A549 (cell line): Measurements from ENCODE around the gene PEX11B. TPM values are rescaled to one million over a fixed set of nuclear protein-coding genes. Genes with fewer than 3 reads are reported as not detected.

Experiments used
- ATAC-seq, 2 experiments: fragments of 200-7000 bp in 1 of 2; fragments of >200 bp in 1 of 2; cut with Nextera tagmentation in 1 of 2; cut with Tn5 transposase in 1 of 2; 3 replicates each; pipeline versions ENCODE4 v1.8.0 to v1.9.1; 2018 to 2020; ENCODE audit warnings: mild to moderate bottlenecking in 1 of 2, moderate library complexity in 1 of 2
- CTCF ChIA-PET: fragments of 300-600 bp; sonication (Branson Sonifier 250); formaldehyde crosslinking; extraction: SDS; loops from one replicate; lab custom pipeline; 2021; ENCODE audit warnings: antibody characterized with exemption, inconsistent platforms; lab: Yijun Ruan, JAX
- POLR2A ChIA-PET: fragments of 350-600 bp; formaldehyde crosslinking; extraction: SDS; loops from one replicate; lab custom pipeline; 2021; ENCODE audit warnings: antibody characterized with exemption, inconsistent platforms; lab: Yijun Ruan, JAX
- DNase-seq, 2 experiments: peaks; one replicate each; pipeline versions ENCODE4 v3.0.0 to v3.0.0-alpha.2; 2011 to 2016; ENCODE audit warnings: low read depth in 1 of 2, low spot score in 1 of 2
- FAIRE-seq: peaks from 2 replicates; lab custom pipeline; 2011; peaks lifted over from hg19 to GRCh38; lab: Jason Lieb, UNC
- H3K27ac ChIP-seq, 2 experiments: fragments of >200 bp; sonication (Bioruptor Twin); formaldehyde crosslinking; 3 replicates each; pipeline ENCODE4 v1.5.1; 2016 to 2017
- H3K4me1 ChIP-seq: fragments of >200 bp; sonication (Bioruptor Twin); formaldehyde crosslinking; 3 replicates; pipeline ENCODE4 v1.6.1; 2016
- H3K4me2 ChIP-seq: fragments of >200 bp; sonication (Bioruptor Twin); formaldehyde crosslinking; 3 replicates; pipeline ENCODE4 v1.6.1; 2016
- H3K4me3 ChIP-seq: fragments of >200 bp; sonication (Bioruptor Twin); formaldehyde crosslinking; 3 replicates; pipeline ENCODE4 v1.5.1; 2016
- H3K9me3 ChIP-seq: fragments of >200 bp; sonication (Bioruptor Twin); formaldehyde crosslinking; 3 replicates; pipeline ENCODE4 v1.6.1; 2016
- BHLHE40 ChIP-seq: IDR thresholded peaks from 2 replicates; pipeline ENCODE4 v1.6.1; 2012; ENCODE audit warnings: low read depth, low read length, inconsistent platforms
- CBX2 ChIP-seq: fragments of 200-600 bp; sonication (generic); IDR thresholded peaks from 2 replicates; pipeline ENCODE4 v1.6.1; 2016; ENCODE audit warnings: low read depth, mild to moderate bottlenecking, borderline replicate concordance
- CBX8 ChIP-seq: fragments of 200-600 bp; sonication (generic); IDR thresholded peaks from 2 replicates; pipeline ENCODE4 v1.6.1; 2016
- CEBPB ChIP-seq, 2 experiments: fragments of >200 bp in 1 of 2; sonication (Bioruptor Twin) in 1 of 2; formaldehyde crosslinking in 1 of 2; IDR thresholded peaks; 2 replicates each; pipeline ENCODE4 v1.6.1; 2012 to 2016
- CHD4 ChIP-seq: fragments of 200-600 bp; sonication (generic); IDR thresholded peaks from 2 replicates; pipeline ENCODE4 v1.6.1; 2016; ENCODE audit warnings: antibody characterized with exemption, mild to moderate bottlenecking, borderline replicate concordance
- E2F6 ChIP-seq: IDR thresholded peaks from 2 replicates; pipeline ENCODE4 v1.6.1; 2012; ENCODE audit warnings: low read depth, borderline replicate concordance
- ELK1 ChIP-seq: fragments of 150-350 bp; IDR thresholded peaks from 2 replicates; pipeline ENCODE4 v1.6.1; 2014; ENCODE audit warnings: low read depth, mild to moderate bottlenecking, low read length
- FOSL2 ChIP-seq, 2 experiments: fragments of 450-650 bp in 1 of 2; fragments of >200 bp in 1 of 2; sonication (Bioruptor Twin) in 1 of 2; formaldehyde crosslinking; IDR thresholded peaks; 2 replicates each; pipeline versions ENCODE4 v1.5.0 to v1.6.1; 2016 to 2020; ENCODE audit warnings: mild to moderate bottlenecking in 1 of 2, moderate library complexity in 1 of 2
- FOXS1 ChIP-seq: fragments of 250-450 bp; sonication (Bioruptor Pico); IDR thresholded peaks from 2 replicates; pipeline ENCODE4 v1.5.0; 2020; ENCODE audit warnings: mild to moderate bottlenecking, moderate library complexity
- HDAC2 ChIP-seq: fragments of 200-600 bp; sonication (generic); IDR thresholded peaks from 2 replicates; pipeline ENCODE4 v1.6.1; 2016
- HMGXB4 ChIP-seq: fragments of 250-450 bp; sonication (Bioruptor Pico); IDR thresholded peaks from 2 replicates; pipeline ENCODE4 v1.5.0; 2021; ENCODE audit warnings: mild to moderate bottlenecking, moderate library complexity, borderline replicate concordance
- HOXA7 ChIP-seq: fragments of 250-450 bp; sonication (Bioruptor Pico); IDR thresholded peaks from 2 replicates; pipeline ENCODE4 v1.5.0; 2020; ENCODE audit warnings: mild to moderate bottlenecking, moderate library complexity
- KDM1A ChIP-seq: fragments of 200-600 bp; sonication (generic); IDR thresholded peaks from 2 replicates; pipeline ENCODE4 v1.6.1; 2016; ENCODE audit warnings: low read depth, mild to moderate bottlenecking
- KDM5A ChIP-seq: fragments of 200-600 bp; sonication (generic); IDR thresholded peaks from 2 replicates; pipeline ENCODE4 v1.6.1; 2016; ENCODE audit warnings: antibody characterized with exemption, mild to moderate bottlenecking
- MAFK ChIP-seq: fragments of 450-650 bp; IDR thresholded peaks from 2 replicates; pipeline ENCODE4 v1.6.1; 2014; ENCODE audit not compliant: partially characterized antibody
- NFE2L2 ChIP-seq: fragments of 150-350 bp; conservative IDR thresholded peaks from 2 replicates; pipeline ENCODE4 v1.6.1; 2014; ENCODE audit warnings: low read length
- PBX3 ChIP-seq: IDR thresholded peaks from 2 replicates; pipeline ENCODE4 v1.6.1; 2012
- POLR2AphosphoS2 ChIP-seq: conservative IDR thresholded peaks from 2 replicates; pipeline ENCODE4 v1.6.1; 2012; ENCODE audit warnings: low read length, improper control_type of control experiment, inconsistent platforms
- RARB ChIP-seq: fragments of 250-450 bp; sonication (Bioruptor Pico); IDR thresholded peaks from 2 replicates; pipeline ENCODE4 v1.8.0; 2021; ENCODE audit warnings: mild to moderate bottlenecking, moderate library complexity
- RCOR1 ChIP-seq: fragments of 150-350 bp; IDR thresholded peaks from 2 replicates; pipeline ENCODE4 v1.6.1; 2014; ENCODE audit warnings: antibody characterized with exemption, low read length, low read depth
- RNF2 ChIP-seq: fragments of 200-600 bp; sonication (generic); IDR thresholded peaks from 2 replicates; pipeline ENCODE4 v1.6.1; 2016; ENCODE audit warnings: low read depth, mild to moderate bottlenecking, antibody characterized with exemption, moderate library complexity, borderline replicate concordance
- TFCP2L1 ChIP-seq: fragments of 250-450 bp; sonication (Bioruptor Pico); IDR thresholded peaks from 2 replicates; pipeline ENCODE4 v1.5.0; 2021; ENCODE audit warnings: mild to moderate bottlenecking
- TP53 ChIP-seq: fragments of 250-450 bp; sonication (Bioruptor Pico); IDR thresholded peaks from 2 replicates; pipeline ENCODE4 v1.5.0; 2021; ENCODE audit warnings: mild to moderate bottlenecking, moderate library complexity
- ZFP36 ChIP-seq: fragments of 450-650 bp; IDR thresholded peaks from 2 replicates; pipeline ENCODE4 v1.6.1; 2014; ENCODE audit warnings: borderline replicate concordance; ENCODE audit not compliant: partially characterized antibody
- ZSCAN20 ChIP-seq: fragments of 250-450 bp; sonication (Bioruptor Pico); IDR thresholded peaks from 2 replicates; pipeline ENCODE4 v1.8.0; 2022; ENCODE audit warnings: mild to moderate bottlenecking, moderate library complexity
- WGBS: methylation state at CpG from one replicate; pipeline ENCODE4 v1.1.6; 2017; ENCODE audit errors: missing lambda C conversion rate; 5-methylcytosine and 5-hydroxymethylcytosine counted together
- polyA plus RNA-seq, 4 experiments: library from polyadenylated mRNA; depleted of rRNA in 3 of 4; stranded (reverse); fragments of >200 nt; fragmentation: RNase III in 1 of 4; extraction: RNeasy Plus Mini Kit Qiagen cat#74134 plus additional on column Dnase treatment in 1 of 4; gene quantifications; 2 replicates in 3 of 4; 3 replicates in 1 of 4; pipeline ENCODE4 v1.2.3, GENCODE V29; 2011 to 2017

Gene PEX11B
- polyA plus RNA-seq, 2 of the 4 experiments (the other 2 are of a cell fraction), result 13.9 to 40.6 TPM

GRCh38 chr1:145878724-145879123, 39.8 kb downstream of the PEX11B start:
- TF ChIP-seq FOXS1 (CRISPR knock-in tag), result no peak
- TF ChIP-seq CBX2, result no peak
- TF ChIP-seq NFE2L2, result no peak
- TF ChIP-seq KDM5A, result no peak
- TF ChIP-seq ELK1, result no peak
- no peak for TF ChIP-seq CHD4
- TF ChIP-seq FOSL2 (IDR thresholded peaks at IDR 0.05), result no peak
- TF ChIP-seq FOSL2 (CRISPR knock-in tag; IDR thresholded peaks at IDR 0.05), result no peak
- TF ChIP-seq BHLHE40, result no peak
- TF ChIP-seq CEBPB (IDR thresholded peaks at IDR 0.05), result no peak
- TF ChIP-seq PBX3, result no peak
- ChIA-PET CTCF (interaction anchor here (0.7 to 8.7 kb wide), 8 partner anchors 10 to 129 kb away, joined by 3 to 78 read pairs (median 4); partner anchors contain the start of gene ITGA10), POLR2A (no interaction called here)
- ATAC-seq (0 out of 6 replicates have a peak, but pooled peaks have one; percentile 22 to 34), FAIRE-seq (no peak), DNase-seq (no peak)
- H3K4me2 ChIP-seq, result no peak overlapping the region
- peaks cover 10% of the 10 kb centered on the region; the same call in 1 of the 3 replicates for H3K4me1 ChIP-seq
- 73% methylated on average over 2 of the region's 2 CpGs for WGBS
- no peak overlapping the region for H3K27ac ChIP-seq
- no peak overlapping the region for H3K4me3 ChIP-seq
- no peaks in the 10 kb centered on the region for H3K9me3 ChIP-seq

- ATAC-seq, result peak in 1 of 2 experiments; percentile 34; a peak in 2 of 6 replicates
- no peak overlapping the region for H3K4me3 ChIP-seq
- FAIRE-seq, result no peak
- H3K27ac ChIP-seq, result no peak overlapping the region
- no peak for DNase-seq
- TF ChIP-seq FOXS1 (CRISPR knock-in tag) (no peak), RNF2 (no peak), KDM1A (no peak), E2F6 (no peak), POLR2AphosphoS2 (no peak), ZSCAN20 (no peak), MAFK (no peak), KDM5A (no peak), HOXA7 (no peak), ZFP36 (no peak), RARB (no peak), CEBPB (IDR thresholded peaks at IDR 0.05) (no peak), CBX8 (no peak), BHLHE40 (no peak), RCOR1 (no peak)
- 64% methylated on average over 7 of the region's 7 CpGs for WGBS
- H3K4me2 ChIP-seq, result no peak overlapping the region
- ChIA-PET POLR2A (no interaction called here), CTCF (interaction anchor here (1.4 to 8.7 kb wide), 4 partner anchors 14 to 129 kb away, joined by 3 to 78 read pairs (median 28); partner anchors contain the start of gene ITGA10)
- H3K9me3 ChIP-seq, result no peaks in the 10 kb centered on the region
- peaks cover 10% of the 10 kb centered on the region; the same call in 1 of the 3 replicates for H3K4me1 ChIP-seq
These were observed 40.5 kb downstream of the PEX11B start for GRCh38 chr1:145877923-145878486.

- Histone ChIP-seq H3K4me1 (peaks cover 10% of the 10 kb centered on the region; the same call in 1 of the 3 replicates), H3K4me2 (no peak overlapping the region), H3K9me3 (no peaks in the 10 kb centered on the region), H3K4me3 (no peak overlapping the region), H3K27ac (no peak overlapping the region)
- ATAC-seq (no peak), FAIRE-seq (no peak), DNase-seq (no peak)
- ChIA-PET CTCF (interaction anchor here (0.6 to 2.5 kb wide), 9 partner anchors 9 to 40 kb away, joined by 3 to 15 read pairs (median 5); partner anchors contain the start of gene NUDT17), POLR2A (no interaction called here)
- 89% methylated on average over 12 of the region's 12 CpGs for WGBS
- TF ChIP-seq NFE2L2 (no peak), TP53 (no peak), HMGXB4 (CRISPR knock-in tag) (no peak), PBX3 (no peak), TFCP2L1 (CRISPR knock-in tag) (no peak), HDAC2 (no peak)
These were observed 43.9 kb downstream of the PEX11B start for GRCh38 chr1:145874646-145875045.
